OCI-LY1 (cell line): ENCODE measurements around the gene CRIM1.

Source experiments
- H2AFZ ChIP-seq: fragments of 200-600 bp; sonication (generic), shearing (Covaris generic); 2 replicates; pipeline ENCODE4 v1.6.0; 2014; ENCODE audit warnings: antibody characterized with exemption, mild to moderate bottlenecking, low read length
- H3F3A ChIP-seq: fragments of 200-600 bp; sonication (generic), shearing (Covaris generic); 2 replicates; pipeline ENCODE4 v1.6.0; 2014; ENCODE audit warnings: mild to moderate bottlenecking, antibody characterized with exemption, low read length, moderate library complexity; ENCODE audit not compliant: insufficient read depth
- H3K27ac ChIP-seq: fragments of 200-600 bp; sonication (generic); 2 replicates; pipeline ENCODE4 v1.5.1; 2014; ENCODE audit warnings: low read length, mixed run types, mild to moderate bottlenecking, low read depth; ENCODE audit not compliant: poor library complexity, severe bottlenecking
- H3K27me3 ChIP-seq: fragments of 200-600 bp; sonication (generic); 2 replicates; pipeline ENCODE4 v1.6.0; 2014; ENCODE audit warnings: antibody characterized with exemption, mild to moderate bottlenecking, low read length, moderate library complexity; ENCODE audit not compliant: insufficient read depth
- H3K36me3 ChIP-seq: fragments of 200-600 bp; sonication (generic); 2 replicates; pipeline ENCODE4 v1.6.1; 2014; ENCODE audit warnings: mild to moderate bottlenecking, antibody characterized with exemption, low read length, moderate library complexity, mixed read lengths; ENCODE audit not compliant: insufficient read depth
- H3K4me1 ChIP-seq: fragments of 200-600 bp; sonication (generic); 2 replicates; pipeline ENCODE4 v1.5.1; 2014; ENCODE audit warnings: mild to moderate bottlenecking, low read length, moderate library complexity; ENCODE audit not compliant: insufficient read depth, severe bottlenecking
- H3K4me2 ChIP-seq: fragments of 200-600 bp; sonication (generic), shearing (Covaris generic); 2 replicates; pipeline ENCODE4 v1.6.1; 2014; ENCODE audit warnings: low read length
- H3K4me3 ChIP-seq: fragments of 200-600 bp; sonication (generic); 2 replicates; pipeline ENCODE4 v1.5.1; 2014; ENCODE audit warnings: low read length, low read depth, mild to moderate bottlenecking, mixed read lengths; ENCODE audit not compliant: poor library complexity, severe bottlenecking
- H3K79me2 ChIP-seq: fragments of 200-600 bp; shearing (Covaris generic); 2 replicates; pipeline ENCODE4 v1.6.1; 2016; ENCODE audit warnings: mixed run types, low read length, mixed read lengths; ENCODE audit not compliant: insufficient read depth
- H3K9ac ChIP-seq: fragments of 200-600 bp; sonication (generic), shearing (Covaris generic); 2 replicates; pipeline ENCODE4 v1.6.1; 2014; ENCODE audit warnings: mild to moderate bottlenecking, low read length, mixed read lengths
- H3K9me2 ChIP-seq: fragments of 200-600 bp; sonication (generic), shearing (Covaris generic); 2 replicates; pipeline ENCODE4 v1.6.1; 2014; ENCODE audit warnings: low read depth, mild to moderate bottlenecking, low read length, mixed read lengths
- H3K9me3 ChIP-seq: fragments of 200-600 bp; shearing (Covaris generic); 2 replicates; pipeline ENCODE4 v1.6.1; 2014; ENCODE audit warnings: low read length, mixed read lengths
- H4K20me1 ChIP-seq: fragments of 200-600 bp; sonication (generic), shearing (Covaris generic); 2 replicates; pipeline ENCODE4 v1.6.0; 2016; ENCODE audit warnings: mild to moderate bottlenecking, low read length; ENCODE audit not compliant: insufficient read depth
- CTCF ChIP-seq: fragments of 200-600 bp; sonication (generic), shearing (Covaris generic); IDR thresholded peaks from 2 replicates; pipeline ENCODE4 v1.5.1; 2017; ENCODE audit warnings: mild to moderate bottlenecking, antibody characterized with exemption, low read length, moderate library complexity, mixed read lengths
- EZH2 ChIP-seq: fragments of 200-600 bp; sonication (generic), shearing (Covaris generic); IDR thresholded peaks from 2 replicates; pipeline ENCODE4 v1.8.0; 2017; ENCODE audit warnings: borderline replicate concordance, mixed run types, mild to moderate bottlenecking, antibody characterized with exemption, low read length, moderate library complexity, mixed read lengths

CRIM1 gene

DNA sequence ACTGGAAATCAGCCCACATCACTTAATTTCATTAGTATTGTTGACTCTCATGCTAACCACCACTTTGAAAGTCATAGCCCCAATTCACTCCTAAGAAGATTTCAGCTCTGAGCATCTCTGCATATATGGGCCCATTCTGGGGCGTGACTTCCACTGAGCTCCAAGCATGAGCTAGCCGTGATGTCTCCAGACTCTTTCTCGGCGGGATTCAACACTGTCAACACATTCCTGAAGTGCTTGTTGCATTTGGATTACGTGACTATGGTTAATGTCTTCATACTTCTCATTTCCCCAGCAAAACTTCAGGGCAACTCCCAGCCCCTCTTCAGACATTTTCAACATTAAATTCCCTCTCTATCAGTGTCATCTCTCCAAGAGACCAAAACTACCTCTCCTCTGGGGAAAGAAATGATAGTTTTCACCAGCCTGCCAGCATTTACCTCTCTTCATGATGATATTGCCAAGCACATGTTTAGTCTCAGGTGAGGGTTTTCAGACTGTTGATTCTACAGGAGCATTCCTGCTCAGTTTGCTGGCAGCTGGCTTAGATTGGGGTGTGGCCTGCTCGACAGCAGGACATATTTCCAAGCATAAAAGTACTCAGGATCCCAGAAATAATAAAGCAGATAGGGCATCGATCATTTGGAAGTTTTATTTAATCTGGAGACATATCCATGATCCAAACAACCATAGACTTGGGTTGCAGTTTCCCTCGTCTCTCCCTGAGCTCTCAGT lies 160.7 kb downstream of the CRIM1 start:
- Histone ChIP-seq H3K9me2 (no peaks in the 10 kb centered on the region), H3K9me3 (no peaks in the 10 kb centered on the region), H3K4me1 (no peaks in the 10 kb centered on the region), H3K4me3 (no peak overlapping the region), H3F3A (no peaks in the 10 kb centered on the region), H3K79me2 (no peaks in the 10 kb centered on the region), H3K4me2 (no peak overlapping the region), H3K27ac (no peak overlapping the region), H3K27me3 (no peaks in the 10 kb centered on the region; the same call in 1 of the 2 replicates), H3K36me3 (no peaks in the 10 kb centered on the region), H3K9ac (no peak overlapping the region), H2AFZ (no peak overlapping the region), H4K20me1 (no peaks in the 10 kb centered on the region)
- no peak for TF ChIP-seq EZH2
- no peak for TF ChIP-seq CTCF

GRCh38 chr2:36520431-36520830 lies 164.9 kb downstream of the CRIM1 start:
- no peaks in the 10 kb centered on the region for H3K36me3 ChIP-seq
- TF ChIP-seq CTCF (no peak), EZH2 (no peak)
- H3K4me1 ChIP-seq: no peaks in the 10 kb centered on the region
- no peaks in the 10 kb centered on the region for H3K9me3 ChIP-seq
- no peak overlapping the region for H3K4me2 ChIP-seq
- H3K79me2 ChIP-seq: no peaks in the 10 kb centered on the region
- no peak overlapping the region for H3K27ac ChIP-seq
- no peaks in the 10 kb centered on the region for H3F3A ChIP-seq
- no peak overlapping the region for H3K4me3 ChIP-seq
- H3K27me3 ChIP-seq: no peaks in the 10 kb centered on the region; the same call in 1 of the 2 replicates
- H4K20me1 ChIP-seq: no peaks in the 10 kb centered on the region
- no peak overlapping the region for H2AFZ ChIP-seq
- H3K9me2 ChIP-seq: no peaks in the 10 kb centered on the region
- no peak overlapping the region for H3K9ac ChIP-seq

DNA sequence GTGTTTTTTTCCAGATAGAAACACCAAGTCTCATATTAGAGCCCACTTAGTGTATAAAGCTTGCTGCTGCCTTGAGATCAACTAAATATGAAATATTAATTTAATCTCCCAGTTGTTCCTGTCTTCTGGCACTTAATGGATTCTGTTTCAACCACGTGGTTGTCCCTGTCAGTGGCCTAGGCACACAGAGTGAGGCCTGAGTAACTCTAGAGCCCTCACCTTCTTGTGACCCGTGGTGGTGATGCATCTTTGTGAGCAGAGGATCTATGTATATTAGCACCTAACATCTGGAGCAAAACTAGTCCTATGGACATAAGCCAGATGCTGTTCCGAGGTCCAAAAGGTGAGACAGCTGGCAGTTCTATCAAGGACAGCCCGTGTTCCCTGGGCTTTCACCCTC lies 167.6 kb downstream of the CRIM1 start:
- Histone ChIP-seq H2AFZ (no peak overlapping the region), H3K27ac (no peak overlapping the region), H4K20me1 (no peaks in the 10 kb centered on the region), H3K4me3 (no peak overlapping the region), H3K27me3 (no peaks in the 10 kb centered on the region; the same call in 1 of the 2 replicates), H3K9ac (no peak overlapping the region), H3K9me2 (no peaks in the 10 kb centered on the region), H3K79me2 (no peaks in the 10 kb centered on the region), H3K4me2 (no peak overlapping the region), H3K9me3 (no peaks in the 10 kb centered on the region), H3K4me1 (no peaks in the 10 kb centered on the region), H3K36me3 (no peaks in the 10 kb centered on the region), H3F3A (no peaks in the 10 kb centered on the region)
- TF ChIP-seq EZH2 (no peak), CTCF (no peak)
